Measurements from ENCODE around the gene DGKZ.

DGKZ gene

DNA sequence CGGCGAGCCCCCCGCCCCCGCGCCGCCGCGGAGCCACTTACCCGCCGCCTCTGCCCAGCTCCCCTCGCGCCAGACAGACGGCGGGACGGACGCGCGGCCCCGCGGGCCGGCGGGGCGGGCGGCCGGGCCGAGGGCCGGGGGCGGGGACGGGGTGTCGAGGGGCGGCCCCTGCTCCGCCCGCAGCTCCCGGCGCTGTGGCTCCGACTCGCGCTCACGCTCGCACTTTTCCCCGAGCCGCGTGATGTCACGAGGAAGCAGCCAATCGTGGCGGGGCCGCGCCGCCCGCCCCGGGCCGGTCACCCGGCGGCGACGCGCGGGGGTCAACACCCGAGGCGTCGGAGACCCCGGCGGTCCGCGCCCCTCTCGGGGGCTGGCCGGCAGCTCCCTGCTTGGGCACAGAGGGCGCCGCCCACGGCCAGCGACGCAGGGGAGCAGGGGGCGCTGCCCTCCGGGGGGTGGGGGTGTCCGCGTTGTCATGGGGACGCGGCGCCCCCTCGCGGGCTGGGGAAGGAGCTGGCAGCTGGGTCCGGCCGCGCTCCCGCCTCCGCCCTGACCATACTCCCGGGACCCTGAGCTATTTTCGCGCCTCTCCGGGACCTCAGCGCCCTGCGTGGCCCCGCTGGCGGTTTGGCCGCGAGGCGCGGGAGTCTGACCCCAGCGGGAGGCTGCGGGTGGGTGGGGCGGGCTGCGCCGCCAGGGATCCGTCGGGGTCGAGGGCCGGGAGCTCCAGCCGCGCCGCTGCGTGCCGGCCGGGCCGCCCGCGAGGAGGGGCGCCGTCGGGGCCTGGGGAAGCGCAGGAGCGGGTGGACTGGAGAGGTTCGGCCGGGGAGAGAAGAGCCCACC is 44.5 kb downstream of the DGKZ start, which contains the start of gene CHRM4:
Gene CHRM4 (minus strand): TSS at position 199 of the 843 bp plus-strand sequence. CDS start 5,219 bp downstream, outside the sequence.
- in situ Hi-C loops (cut with MboI; ENCODE audit: low sequenced_read_pairs), result loop anchor here (10.0 kb wide), 1 partner anchor 143 kb away; no protein-coding TSS in a partner anchor

GRCh38 chr11:46392421-46393230 is 45.4 kb downstream of the DGKZ start:
- in situ Hi-C loops (cut with MboI; ENCODE audit: low sequenced_read_pairs), result loop anchor here (10.0 kb wide), 1 partner anchor 142 kb away; no protein-coding TSS in a partner anchor

DNA sequence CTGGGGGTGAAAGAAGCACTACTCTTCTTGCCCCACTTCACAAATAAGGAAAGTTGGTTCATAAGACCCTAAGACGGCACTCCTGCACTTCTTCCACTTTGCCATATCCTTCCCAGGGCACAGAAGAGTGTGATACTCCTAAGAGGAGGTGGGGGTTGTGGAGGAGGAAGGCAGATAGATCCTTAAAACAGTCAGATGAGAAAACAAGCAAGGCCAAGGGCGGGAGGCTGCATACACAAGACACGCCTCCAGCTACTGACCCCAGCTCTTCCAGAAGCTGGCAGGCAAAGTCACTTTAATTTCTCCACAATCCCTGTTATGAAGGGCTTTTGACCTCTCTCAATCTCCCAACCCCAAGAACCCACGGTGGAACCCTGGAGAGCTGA is 46.0 kb downstream of the DGKZ start:
- in situ Hi-C loops (cut with MboI; ENCODE audit: low sequenced_read_pairs), result loop anchor here (10.0 kb wide), 1 partner anchor 142 kb away; no protein-coding TSS in a partner anchor

GRCh38 chr11:46393759-46394158 is 46.5 kb downstream of the DGKZ start:
- in situ Hi-C loops (cut with MboI; ENCODE audit: low sequenced_read_pairs), result loop anchor here (10.0 kb wide), 1 partner anchor 141 kb away; no protein-coding TSS in a partner anchor

DNA sequence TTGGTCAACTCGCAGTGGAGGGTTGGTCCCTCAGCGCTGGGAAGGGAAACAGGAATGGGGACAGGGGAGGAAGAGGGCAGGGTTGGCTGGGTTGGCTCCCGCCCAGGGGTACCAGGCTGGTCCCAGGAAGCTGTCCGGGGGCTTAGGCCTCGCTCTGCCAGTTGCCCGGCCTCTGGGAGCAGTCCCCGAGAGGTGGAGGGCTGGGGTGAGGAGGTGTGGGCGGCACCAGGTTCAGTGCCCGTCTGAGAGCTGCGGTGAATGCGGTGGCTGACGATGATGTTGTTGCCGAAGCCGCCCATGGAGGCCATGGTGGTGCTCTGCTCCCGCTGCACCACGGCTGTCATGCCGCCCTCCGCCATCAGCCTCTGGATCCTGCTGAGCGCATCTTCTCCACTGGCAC is 50.3 kb downstream of the DGKZ start:
- in situ Hi-C loops (cut with MboI; ENCODE audit: low sequenced_read_pairs), result loop anchor here (10.0 kb wide), 1 partner anchor 137 kb away; no protein-coding TSS in a partner anchor

GRCh38 chr11:46402957-46403902 is 56.0 kb downstream of the DGKZ start:
- in situ Hi-C loops (cut with MboI; ENCODE audit: low sequenced_read_pairs), result no loop called here

DNA sequence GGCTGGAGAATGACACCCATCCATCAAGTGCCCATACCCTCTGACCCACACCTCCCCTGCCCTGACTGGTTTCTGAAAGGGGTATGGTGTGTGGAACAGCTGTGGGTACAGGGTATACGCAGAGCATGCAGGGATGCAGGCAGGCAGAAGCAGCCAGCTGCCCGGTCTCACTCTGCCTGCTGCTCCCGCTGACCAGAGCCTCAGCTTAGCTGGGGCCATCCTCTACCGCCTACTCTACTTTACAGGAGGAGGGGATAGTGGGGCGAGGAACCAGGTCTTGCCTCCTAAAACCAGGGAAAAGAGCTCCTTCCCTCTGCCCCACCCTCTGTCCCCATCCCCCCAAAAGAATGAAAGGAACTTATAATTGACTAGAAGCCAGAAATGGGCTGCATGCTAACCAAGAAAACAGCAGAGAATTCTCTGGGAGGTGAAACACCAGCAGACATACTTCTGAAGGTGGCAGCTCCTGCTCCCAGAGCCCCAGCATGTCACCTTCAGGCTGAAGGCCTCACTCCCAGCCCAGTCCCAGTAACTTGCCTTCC is 57.3 kb downstream of the DGKZ start:
- in situ Hi-C loops (cut with MboI; ENCODE audit: low sequenced_read_pairs), result no loop called here

GRCh38 chr11:46407635-46408034 is 60.4 kb downstream of the DGKZ start:
- in situ Hi-C loops (cut with MboI; ENCODE audit: low sequenced_read_pairs), result no loop called here

GRCh38 chr11:46408407-46408986 is 61.2 kb downstream of the DGKZ start:
- in situ Hi-C loops (cut with MboI; ENCODE audit: low sequenced_read_pairs), result no loop called here

DNA sequence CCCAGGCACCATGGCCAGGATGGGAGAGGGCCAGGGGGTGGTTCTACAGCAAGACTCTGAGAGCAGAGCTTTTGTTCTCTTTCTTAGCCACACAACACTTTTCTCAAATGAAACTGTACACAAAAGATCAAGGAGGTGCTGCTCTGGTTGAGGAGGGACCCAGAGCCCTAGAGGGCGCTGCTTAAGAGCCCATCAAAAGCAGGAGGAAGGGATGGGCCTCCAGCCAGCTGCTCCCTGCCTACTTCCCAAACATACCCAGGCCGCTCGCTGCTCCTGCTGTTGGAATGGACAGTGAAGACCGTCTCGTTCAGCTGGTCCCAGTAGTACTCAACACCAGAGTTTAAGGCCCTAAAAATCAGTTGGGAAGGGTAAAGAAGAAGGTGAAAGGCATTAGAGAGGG is 62.8 kb downstream of the DGKZ start:
- in situ Hi-C loops (cut with MboI; ENCODE audit: low sequenced_read_pairs), result no loop called here

DNA sequence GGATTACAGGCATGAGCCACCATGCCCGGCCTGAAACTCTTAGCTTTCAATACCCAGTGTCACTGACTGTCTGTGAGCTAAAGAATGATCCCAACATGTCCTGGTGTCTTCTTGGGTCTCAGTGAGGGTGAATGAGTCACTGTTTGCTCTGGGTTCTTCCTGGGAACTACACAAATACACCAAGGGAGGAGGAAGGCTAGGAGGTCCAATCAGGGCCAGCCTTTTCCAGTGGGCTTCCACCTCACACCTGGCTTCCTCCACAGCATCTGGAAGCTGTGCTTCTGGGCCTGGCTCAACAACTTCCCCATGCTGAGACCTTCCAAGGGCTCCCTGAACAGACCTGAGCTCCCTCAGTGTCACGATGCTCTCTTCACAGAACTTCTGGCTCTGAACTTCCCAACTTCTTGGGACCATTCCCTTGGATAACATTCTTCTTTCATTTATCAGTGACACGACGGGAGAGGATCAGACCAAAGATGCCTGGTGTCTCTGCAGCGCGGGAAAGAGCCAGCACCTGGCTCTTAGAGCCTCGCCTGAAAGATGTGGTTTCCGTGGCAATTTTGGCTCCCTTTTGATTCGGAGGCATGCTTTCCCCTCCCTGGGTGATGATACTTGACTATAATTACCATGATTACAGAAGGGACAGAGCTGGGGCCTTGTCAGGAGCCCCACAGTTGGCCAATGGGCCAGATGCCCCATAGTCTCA is 66.7 kb downstream of the DGKZ start:
- in situ Hi-C loops (cut with MboI; ENCODE audit: low sequenced_read_pairs), result no loop called here

- in situ Hi-C loops (cut with MboI; ENCODE audit: low sequenced_read_pairs), result no loop called here
Measured at GRCh38 chr11:46414466-46414796, 67.2 kb downstream of the DGKZ start.

GRCh38 chr11:46414879-46415278 is 67.6 kb downstream of the DGKZ start:
- in situ Hi-C loops (cut with MboI; ENCODE audit: low sequenced_read_pairs), result no loop called here

DNA sequence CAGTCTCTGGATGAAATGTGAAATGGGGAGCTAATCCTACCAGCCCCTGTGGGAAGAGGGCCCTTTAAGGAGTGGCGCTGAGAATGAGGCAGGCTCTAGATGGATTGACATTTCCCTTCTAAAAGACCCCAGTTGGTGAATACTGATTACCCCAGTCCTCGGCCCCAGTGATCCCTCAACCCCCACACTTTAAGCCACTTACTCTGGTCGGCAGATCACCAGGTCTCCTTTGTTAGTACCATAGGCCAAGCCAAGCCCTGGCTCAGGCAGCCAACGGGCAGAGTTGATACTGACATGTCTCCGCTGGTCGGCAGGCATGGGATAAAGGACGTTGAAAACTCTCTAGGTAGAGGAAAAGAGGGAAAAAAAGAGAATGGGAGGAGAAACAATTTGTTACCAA is 70.4 kb downstream of the DGKZ start:
- in situ Hi-C loops (cut with MboI; ENCODE audit: low sequenced_read_pairs), result no loop called here

GRCh38 chr11:46418751-46419150 is 71.5 kb downstream of the DGKZ start:
- in situ Hi-C loops (cut with MboI; ENCODE audit: low sequenced_read_pairs), result no loop called here

DNA sequence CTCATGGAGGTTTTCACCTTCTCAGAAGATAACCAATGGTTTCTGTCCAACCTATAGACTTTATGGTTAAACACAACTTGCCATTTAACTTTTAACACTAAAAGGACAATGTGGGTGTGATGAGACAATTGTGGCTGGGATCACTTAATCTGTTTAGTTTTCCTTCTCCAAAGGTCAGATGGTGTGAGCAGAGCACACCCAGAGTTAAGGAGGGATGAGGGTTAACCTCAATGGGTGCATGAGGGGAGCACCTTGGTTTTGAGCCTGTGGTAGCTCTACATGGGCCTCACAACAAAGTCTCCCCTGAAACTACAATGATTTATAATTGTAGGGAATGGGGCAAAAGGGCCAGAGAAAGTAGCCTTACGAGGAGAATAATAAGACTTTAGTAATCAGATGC is 73.2 kb downstream of the DGKZ start:
- in situ Hi-C loops (cut with MboI; ENCODE audit: low sequenced_read_pairs), result no loop called here

DNA sequence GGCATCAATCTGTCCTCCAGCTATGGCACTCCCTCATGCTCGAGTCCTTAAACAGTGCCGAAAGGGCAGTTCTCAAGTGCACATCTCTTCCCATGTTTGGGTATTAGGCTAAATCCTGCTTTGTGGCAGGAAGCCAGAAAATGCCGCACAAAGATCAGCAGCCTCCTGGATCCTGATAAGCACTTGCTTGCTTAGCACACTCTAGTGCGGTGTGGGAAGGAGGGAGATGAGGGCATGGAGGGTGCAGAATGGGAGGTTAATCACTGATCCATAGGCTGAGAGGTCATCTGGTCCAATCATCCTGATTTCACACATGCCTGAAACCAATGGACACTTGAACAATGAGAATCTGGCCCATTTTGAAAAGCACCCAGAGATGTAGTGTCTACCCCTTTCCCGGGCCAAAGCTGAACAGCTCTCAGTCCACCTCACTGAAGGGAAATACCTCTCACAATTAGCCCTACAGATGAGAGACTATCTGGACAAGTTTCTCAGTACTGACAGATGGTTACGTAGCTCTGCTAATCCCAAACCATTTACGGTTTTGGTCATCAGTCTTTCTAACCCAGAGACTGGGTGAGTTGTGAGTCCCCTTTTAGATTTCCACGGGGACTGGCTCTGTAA is 74.1 kb downstream of the DGKZ start:
- in situ Hi-C loops (cut with MboI; ENCODE audit: low sequenced_read_pairs), result no loop called here

GRCh38 chr11:46422588-46422987 is 75.3 kb downstream of the DGKZ start:
- in situ Hi-C loops (cut with MboI; ENCODE audit: low sequenced_read_pairs), result no loop called here

Measured in HL-60/S4 treated with retinoic acid at 250 ng/mL for 4 days and 3 days (cell line).